ENCODE results near the gene SMARCA2.

The SMARCA2 gene

DNA sequence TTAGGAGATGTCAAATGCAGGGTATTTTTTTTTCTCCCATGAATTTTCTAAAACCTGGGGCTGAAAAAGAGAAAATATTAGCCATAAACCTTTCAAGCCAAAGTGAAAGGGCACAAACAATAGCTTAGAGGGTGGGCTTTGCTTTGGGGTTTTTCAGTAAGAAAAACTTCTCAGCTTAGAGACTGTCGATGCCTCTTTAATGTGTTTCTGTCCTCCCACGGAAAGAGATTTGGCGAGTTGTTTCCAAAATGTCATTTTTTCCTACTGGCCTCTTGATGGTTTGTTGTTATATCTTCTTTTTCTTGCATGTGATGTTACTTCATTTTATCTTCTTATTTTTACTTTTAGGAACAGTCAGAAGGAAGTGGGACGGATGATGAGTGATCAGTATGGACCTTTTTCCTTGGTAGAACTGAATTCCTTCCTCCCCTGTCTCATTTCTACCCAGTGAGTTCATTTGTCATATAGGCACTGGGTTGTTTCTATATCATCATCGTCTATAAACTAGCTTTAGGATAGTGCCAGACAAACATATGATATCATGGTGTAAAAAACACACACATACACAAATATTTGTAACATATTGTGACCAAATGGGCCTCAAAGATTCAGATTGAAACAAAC lies 177.3 kb downstream of the SMARCA2 start:
- TF ChIP-seq, protein P1, sequence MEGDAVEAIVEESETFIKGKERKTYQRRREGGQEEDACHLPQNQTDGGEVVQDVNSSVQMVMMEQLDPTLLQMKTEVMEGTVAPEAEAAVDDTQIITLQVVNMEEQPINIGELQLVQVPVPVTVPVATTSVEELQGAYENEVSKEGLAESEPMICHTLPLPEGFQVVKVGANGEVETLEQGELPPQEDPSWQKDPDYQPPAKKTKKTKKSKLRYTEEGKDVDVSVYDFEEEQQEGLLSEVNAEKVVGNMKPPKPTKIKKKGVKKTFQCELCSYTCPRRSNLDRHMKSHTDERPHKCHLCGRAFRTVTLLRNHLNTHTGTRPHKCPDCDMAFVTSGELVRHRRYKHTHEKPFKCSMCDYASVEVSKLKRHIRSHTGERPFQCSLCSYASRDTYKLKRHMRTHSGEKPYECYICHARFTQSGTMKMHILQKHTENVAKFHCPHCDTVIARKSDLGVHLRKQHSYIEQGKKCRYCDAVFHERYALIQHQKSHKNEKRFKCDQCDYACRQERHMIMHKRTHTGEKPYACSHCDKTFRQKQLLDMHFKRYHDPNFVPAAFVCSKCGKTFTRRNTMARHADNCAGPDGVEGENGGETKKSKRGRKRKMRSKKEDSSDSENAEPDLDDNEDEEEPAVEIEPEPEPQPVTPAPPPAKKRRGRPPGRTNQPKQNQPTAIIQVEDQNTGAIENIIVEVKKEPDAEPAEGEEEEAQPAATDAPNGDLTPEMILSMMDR (IDR thresholded peaks at IDR 0.05; ENCODE audit: low read depth, low read length), result no peak
- no peak for DNase-seq (ENCODE audit: extremely low read depth, low read depth)

DNA sequence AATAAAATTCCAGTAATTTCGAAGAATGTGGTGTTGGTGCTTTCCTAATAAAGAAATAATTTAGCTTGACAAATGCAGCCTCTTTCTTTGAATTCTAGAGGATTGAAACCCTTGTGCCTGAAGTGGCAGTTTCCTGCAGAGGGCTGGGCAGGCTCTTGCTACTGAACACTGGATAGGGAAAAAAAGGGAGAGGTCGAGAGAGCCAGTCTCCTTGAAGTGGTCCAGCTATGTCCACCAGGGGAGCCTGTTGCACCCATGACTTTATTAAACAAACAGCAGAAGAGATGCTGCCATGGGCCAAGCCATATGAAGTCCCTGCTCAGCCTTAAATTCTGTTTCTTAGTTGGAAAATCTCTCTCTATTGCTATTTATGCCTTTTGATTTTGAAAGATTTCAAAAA lies 178.4 kb downstream of the SMARCA2 start:
- no peak for DNase-seq (ENCODE audit: extremely low read depth, low read depth)
- TF ChIP-seq, protein P1 (IDR thresholded peaks at IDR 0.05; ENCODE audit: low read depth, low read length), result no peak

DNA sequence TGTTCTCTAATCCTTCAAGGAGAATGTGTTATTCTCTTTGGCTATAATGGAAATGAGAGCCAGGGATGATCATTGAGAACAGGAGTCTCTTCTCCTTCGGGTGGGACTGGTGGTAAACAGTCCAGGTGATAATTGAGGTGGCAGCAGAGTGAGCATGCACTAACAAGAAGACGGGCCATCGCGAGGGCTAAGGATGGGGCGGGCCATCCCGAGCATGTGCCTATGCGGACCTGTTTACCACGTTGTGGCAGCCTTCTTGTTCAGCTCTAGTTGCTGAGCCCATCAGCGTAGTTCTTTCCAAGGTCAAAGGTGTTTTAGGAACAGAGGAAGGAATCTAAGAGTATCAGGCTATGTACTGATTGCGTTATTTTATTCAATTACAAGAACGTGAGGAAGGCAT lies 180.1 kb downstream of the SMARCA2 start:
- DNase-seq (ENCODE audit: extremely low read depth, low read depth), result no peak
- TF ChIP-seq, protein P1 (IDR thresholded peaks at IDR 0.05; ENCODE audit: low read depth, low read length), result no peak

DNA sequence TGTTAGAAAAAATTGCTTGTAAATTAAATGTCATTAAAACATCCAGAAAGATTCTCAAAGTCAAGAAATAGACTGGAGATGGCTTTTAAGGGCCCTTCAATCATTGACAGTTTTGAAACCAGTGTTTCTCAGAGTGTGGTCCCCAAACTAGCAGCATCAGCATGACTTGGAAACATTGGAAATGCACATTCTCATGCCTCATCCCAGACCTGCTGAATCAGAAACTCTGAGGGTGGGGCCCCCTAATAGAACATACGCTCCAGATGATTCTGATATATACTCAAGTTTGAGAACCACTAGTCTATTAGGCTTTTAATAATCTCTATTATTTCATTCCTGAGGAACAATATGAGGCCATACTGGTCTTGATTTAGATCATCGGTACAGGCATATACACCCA lies 181.6 kb downstream of the SMARCA2 start:
- TF ChIP-seq, protein P1 (IDR thresholded peaks at IDR 0.05; ENCODE audit: low read depth, low read length), result no peak
- no peak for DNase-seq (ENCODE audit: extremely low read depth, low read depth)

DNA sequence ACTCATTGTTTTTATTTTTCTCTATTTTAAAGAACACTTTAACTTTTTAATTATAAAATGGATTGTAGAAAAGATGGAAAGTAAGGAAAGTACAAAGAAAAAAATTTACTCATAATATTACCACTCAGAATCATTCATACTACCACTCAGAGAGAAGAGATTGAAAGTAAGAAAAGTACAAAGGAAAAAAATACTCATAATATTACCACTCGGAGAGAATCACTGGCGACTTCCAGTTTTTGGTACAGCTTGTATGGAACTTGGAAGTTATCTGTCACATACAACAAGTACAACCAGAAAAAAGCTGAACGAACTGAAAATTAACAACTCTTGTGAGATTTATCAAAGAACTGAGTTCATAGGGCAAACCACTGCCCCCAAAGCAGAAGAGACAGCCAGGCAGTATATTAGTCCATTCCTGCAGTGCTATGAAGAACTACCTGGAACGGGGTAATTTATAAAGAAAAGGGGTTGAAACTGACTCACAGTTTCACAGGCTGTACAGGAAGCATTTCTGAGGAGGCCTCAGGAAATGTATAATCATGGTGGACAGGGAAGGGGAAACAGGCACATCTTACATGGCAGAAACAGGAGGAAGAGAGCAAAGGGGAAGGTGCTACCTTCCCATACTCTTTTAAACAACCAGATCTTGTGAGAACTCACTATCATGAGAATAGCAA lies 183.9 kb downstream of the SMARCA2 start:
- no peak for DNase-seq (ENCODE audit: extremely low read depth, low read depth)
- TF ChIP-seq, protein P1 (IDR thresholded peaks at IDR 0.05; ENCODE audit: low read depth, low read length), result no peak

DNA sequence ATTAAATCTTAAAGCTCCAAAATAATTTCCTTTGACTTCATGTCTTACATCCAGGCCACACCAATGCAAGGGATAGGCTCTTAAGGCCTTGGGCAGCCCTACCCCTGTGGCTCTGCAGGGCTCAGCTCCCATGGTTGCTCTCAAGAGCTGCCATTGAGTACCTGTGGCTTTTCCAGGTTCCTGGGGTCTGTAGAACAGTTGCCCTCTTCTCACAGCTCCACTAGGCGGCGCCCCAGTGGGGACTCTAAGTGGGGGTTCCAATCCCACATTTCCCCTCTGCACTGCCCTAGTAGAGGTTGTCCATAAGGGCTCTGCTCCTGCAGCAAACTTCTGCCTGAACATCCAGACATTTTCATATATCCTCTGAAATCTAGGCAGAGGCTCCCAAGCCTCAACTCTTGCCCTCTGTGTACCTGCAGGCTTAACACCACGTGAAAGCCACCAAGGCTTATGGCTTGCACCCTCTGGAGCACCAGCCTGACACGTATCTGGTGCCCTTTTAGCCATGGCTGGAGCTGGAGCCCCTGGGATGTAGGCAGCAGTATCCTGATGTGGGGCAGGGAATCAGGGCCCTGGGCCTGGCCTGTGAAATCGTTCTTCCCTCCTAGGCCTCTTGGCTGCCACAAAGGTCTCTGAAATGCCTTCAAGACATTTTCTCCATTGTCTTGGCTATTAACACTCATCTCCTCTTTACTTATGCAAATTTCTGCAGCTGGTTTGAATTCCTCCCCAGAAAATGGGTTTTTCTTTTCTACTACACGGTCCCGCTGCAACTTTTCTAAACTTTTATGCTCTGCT lies 185.1 kb downstream of the SMARCA2 start:
- TF ChIP-seq, protein P1 (IDR thresholded peaks at IDR 0.05; ENCODE audit: low read depth, low read length), result no peak; the same call in 1 of the 2 replicates
- no peak for DNase-seq (ENCODE audit: extremely low read depth, low read depth)

DNA sequence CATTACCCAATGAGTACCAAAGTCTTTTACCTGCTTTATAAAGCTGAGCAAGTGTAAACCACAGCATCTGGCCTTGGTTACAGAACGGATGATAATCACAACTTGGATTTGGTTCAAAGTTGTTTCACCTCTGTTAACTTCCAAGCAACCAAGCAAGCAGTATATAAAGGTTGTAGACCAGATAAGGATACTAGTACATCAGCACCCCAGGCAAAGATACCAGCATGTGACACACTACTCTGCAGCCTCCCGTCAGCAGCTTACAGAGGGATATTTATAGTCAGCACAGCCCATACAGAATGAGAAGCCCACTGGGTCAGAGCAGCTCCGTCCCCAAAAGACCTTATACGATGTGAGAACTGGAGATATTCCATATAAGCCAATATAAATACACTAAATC lies 193.3 kb downstream of the SMARCA2 start:
- TF ChIP-seq, protein P1 (IDR thresholded peaks at IDR 0.05; ENCODE audit: low read depth, low read length), result no peak
- no peak for DNase-seq (ENCODE audit: extremely low read depth, low read depth)
